AG10803 (cell line): ENCODE measurements around the gene CFAP410.

Experiments
- DNase-seq: peaks from one replicate; pipeline ENCODE4 v3.0.0; 2010; ENCODE audit warnings: low read depth
- H3K4me3 ChIP-seq: 2 replicates; pipeline ENCODE4 v1.5.1; 2011; ENCODE audit warnings: mild to moderate bottlenecking, low read length, control low read depth
- CTCF ChIP-seq: conservative IDR thresholded peaks from 2 replicates; pipeline ENCODE4 v1.5.1; 2011; ENCODE audit warnings: mild to moderate bottlenecking, low read length, control low read depth, inconsistent platforms

The CFAP410 gene

GRCh38 chr21:44337941-44338895, 972 bp downstream of the CFAP410 start:
- DNase-seq, result peak; percentile 54
- peak overlapping the region; percentile 60 for H3K4me3 ChIP-seq
- TF ChIP-seq CTCF, result peak; percentile 56

GRCh38 chr21:44337449-44337848, 1.7 kb downstream of the CFAP410 start:
- no peak overlapping the region for H3K4me3 ChIP-seq
- no peak for TF ChIP-seq CTCF
- DNase-seq, result peak; percentile 46

GRCh38 chr21:44335266-44336059, 3.7 kb downstream of the CFAP410 start:
- DNase-seq, result no peak
- H3K4me3 ChIP-seq, result no peak overlapping the region
- TF ChIP-seq CTCF, result no peak

GRCh38 chr21:44334329-44335030, 4.7 kb downstream of the CFAP410 start:
- DNase-seq, result no peak
- H3K4me3 ChIP-seq, result no peak overlapping the region
- TF ChIP-seq CTCF, result no peak

- no peak for DNase-seq
- H3K4me3 ChIP-seq, result no peak overlapping the region
- no peak for TF ChIP-seq CTCF
Measured at GRCh38 chr21:44333509-44334328, 5.5 kb downstream of the CFAP410 start.

GRCh38 chr21:44332965-44333364, 6.2 kb downstream of the CFAP410 start:
- DNase-seq, result no peak

More at GRCh38 chr21:44332965-44333364, 6.2 kb downstream of the CFAP410 start:
- no peak overlapping the region for H3K4me3 ChIP-seq
- no peak for TF ChIP-seq CTCF
